OCI-LY1 (cell line): ENCODE measurements around the gene NFILZ.
"Not testable (repeated sequence)": the region's sequence is repeated elsewhere in the genome, so short reads cannot be mapped to it uniquely, and the experiment has no call there.

ENCODE experiments used
- H2AFZ ChIP-seq: fragments of 200-600 bp; sonication (generic), shearing (Covaris generic); 2 replicates; pipeline ENCODE4 v1.6.0; 2014; ENCODE audit warnings: antibody characterized with exemption, mild to moderate bottlenecking, low read length
- H3F3A ChIP-seq: fragments of 200-600 bp; sonication (generic), shearing (Covaris generic); 2 replicates; pipeline ENCODE4 v1.6.0; 2014; ENCODE audit warnings: mild to moderate bottlenecking, antibody characterized with exemption, low read length, moderate library complexity; ENCODE audit not compliant: insufficient read depth
- H3K27ac ChIP-seq: fragments of 200-600 bp; sonication (generic); 2 replicates; pipeline ENCODE4 v1.5.1; 2014; ENCODE audit warnings: low read length, mixed run types, mild to moderate bottlenecking, low read depth; ENCODE audit not compliant: poor library complexity, severe bottlenecking
- H3K27me3 ChIP-seq: fragments of 200-600 bp; sonication (generic); 2 replicates; pipeline ENCODE4 v1.6.0; 2014; ENCODE audit warnings: antibody characterized with exemption, mild to moderate bottlenecking, low read length, moderate library complexity; ENCODE audit not compliant: insufficient read depth
- H3K36me3 ChIP-seq: fragments of 200-600 bp; sonication (generic); 2 replicates; pipeline ENCODE4 v1.6.1; 2014; ENCODE audit warnings: mild to moderate bottlenecking, antibody characterized with exemption, low read length, moderate library complexity, mixed read lengths; ENCODE audit not compliant: insufficient read depth
- H3K4me1 ChIP-seq: fragments of 200-600 bp; sonication (generic); 2 replicates; pipeline ENCODE4 v1.5.1; 2014; ENCODE audit warnings: mild to moderate bottlenecking, low read length, moderate library complexity; ENCODE audit not compliant: insufficient read depth, severe bottlenecking
- H3K4me2 ChIP-seq: fragments of 200-600 bp; sonication (generic), shearing (Covaris generic); 2 replicates; pipeline ENCODE4 v1.6.1; 2014; ENCODE audit warnings: low read length
- H3K4me3 ChIP-seq: fragments of 200-600 bp; sonication (generic); 2 replicates; pipeline ENCODE4 v1.5.1; 2014; ENCODE audit warnings: low read length, low read depth, mild to moderate bottlenecking, mixed read lengths; ENCODE audit not compliant: poor library complexity, severe bottlenecking
- H3K79me2 ChIP-seq: fragments of 200-600 bp; shearing (Covaris generic); 2 replicates; pipeline ENCODE4 v1.6.1; 2016; ENCODE audit warnings: mixed run types, low read length, mixed read lengths; ENCODE audit not compliant: insufficient read depth
- H3K9ac ChIP-seq: fragments of 200-600 bp; sonication (generic), shearing (Covaris generic); 2 replicates; pipeline ENCODE4 v1.6.1; 2014; ENCODE audit warnings: mild to moderate bottlenecking, low read length, mixed read lengths
- H3K9me2 ChIP-seq: fragments of 200-600 bp; sonication (generic), shearing (Covaris generic); 2 replicates; pipeline ENCODE4 v1.6.1; 2014; ENCODE audit warnings: low read depth, mild to moderate bottlenecking, low read length, mixed read lengths
- H3K9me3 ChIP-seq: fragments of 200-600 bp; shearing (Covaris generic); 2 replicates; pipeline ENCODE4 v1.6.1; 2014; ENCODE audit warnings: low read length, mixed read lengths
- H4K20me1 ChIP-seq: fragments of 200-600 bp; sonication (generic), shearing (Covaris generic); 2 replicates; pipeline ENCODE4 v1.6.0; 2016; ENCODE audit warnings: mild to moderate bottlenecking, low read length; ENCODE audit not compliant: insufficient read depth
- CTCF ChIP-seq: fragments of 200-600 bp; sonication (generic), shearing (Covaris generic); IDR thresholded peaks from 2 replicates; pipeline ENCODE4 v1.5.1; 2017; ENCODE audit warnings: mild to moderate bottlenecking, antibody characterized with exemption, low read length, moderate library complexity, mixed read lengths
- EZH2 ChIP-seq: fragments of 200-600 bp; sonication (generic), shearing (Covaris generic); IDR thresholded peaks from 2 replicates; pipeline ENCODE4 v1.8.0; 2017; ENCODE audit warnings: borderline replicate concordance, mixed run types, mild to moderate bottlenecking, antibody characterized with exemption, low read length, moderate library complexity, mixed read lengths

The NFILZ gene

GRCh38 chr19:8630796-8631424 lies 477 bp downstream of the NFILZ start:
- no peak overlapping the region for H3K27ac ChIP-seq
- H3K27me3 ChIP-seq: 0 out of 2 replicates have a peak, but pooled peaks cover 3% of the 10 kb centered on the region
- no peaks in the 10 kb centered on the region for H3F3A ChIP-seq
- H3K9me2 ChIP-seq: no peaks in the 10 kb centered on the region
- no peaks in the 10 kb centered on the region for H3K79me2 ChIP-seq
- H3K4me1 ChIP-seq: no peaks in the 10 kb centered on the region
- TF ChIP-seq CTCF (no peak), EZH2 (no peak)
- H3K4me3 ChIP-seq: no peak overlapping the region
- H3K9ac ChIP-seq: no peak overlapping the region
- no peak overlapping the region for H2AFZ ChIP-seq
- no peaks in the 10 kb centered on the region for H3K36me3 ChIP-seq
- H4K20me1 ChIP-seq: no peaks in the 10 kb centered on the region
- no peak overlapping the region for H3K4me2 ChIP-seq
- H3K9me3 ChIP-seq: no peaks in the 10 kb centered on the region

GRCh38 chr19:8631425-8631819 lies 989 bp downstream of the NFILZ start:
- Histone ChIP-seq H3K9me3 (no peaks in the 10 kb centered on the region), H3K4me3 (no peak overlapping the region), H3K4me2 (no peak overlapping the region), H3K4me1 (no peaks in the 10 kb centered on the region), H3K9me2 (no peaks in the 10 kb centered on the region), H3K27ac (no peak overlapping the region), H3K9ac (no peak overlapping the region), H3K79me2 (no peaks in the 10 kb centered on the region), H3K36me3 (no peaks in the 10 kb centered on the region), H4K20me1 (no peaks in the 10 kb centered on the region), H3F3A (no peaks in the 10 kb centered on the region), H3K27me3 (0 out of 2 replicates have a peak, but pooled peaks cover 3% of the 10 kb centered on the region), H2AFZ (no peak overlapping the region)
- TF ChIP-seq CTCF: no peak
- no peak for TF ChIP-seq EZH2

- no peaks in the 10 kb centered on the region for H3K36me3 ChIP-seq
- H3K4me3 ChIP-seq: no peak overlapping the region
- H3F3A ChIP-seq: no peaks in the 10 kb centered on the region
- no peak overlapping the region for H3K4me2 ChIP-seq
- TF ChIP-seq CTCF (no peak), EZH2 (no peak)
- no peak overlapping the region for H3K27ac ChIP-seq
- no peaks in the 10 kb centered on the region for H3K9me2 ChIP-seq
- H3K9ac ChIP-seq: no peak overlapping the region
- no peaks in the 10 kb centered on the region for H3K4me1 ChIP-seq
- no peaks in the 10 kb centered on the region for H3K9me3 ChIP-seq
- H2AFZ ChIP-seq: no peak overlapping the region
- H3K79me2 ChIP-seq: no peaks in the 10 kb centered on the region
- H4K20me1 ChIP-seq: no peaks in the 10 kb centered on the region
- no peaks in the 10 kb centered on the region; the same call in 1 of the 2 replicates for H3K27me3 ChIP-seq
These were observed 5.0 kb downstream of the NFILZ start for GRCh38 chr19:8635422-8635821.

- H3K27ac ChIP-seq, H3F3A ChIP-seq, H3K79me2 ChIP-seq, H3K4me3 ChIP-seq, H3K36me3 ChIP-seq, H3K9ac ChIP-seq, H3K9me3 ChIP-seq, H3K4me2 ChIP-seq, H3K27me3 ChIP-seq, H3K4me1 ChIP-seq, H2AFZ ChIP-seq, H3K9me2 ChIP-seq, H4K20me1 ChIP-seq: not testable (repeated sequence)
These were observed 6.6 kb downstream of the NFILZ start for GRCh38 chr19:8637070-8637469.
